WTC11 (cell line): ENCODE measurements around the gene ITM2C.

Experiments
- ETV6 ChIP-seq: sonication (generic); formaldehyde crosslinking; IDR thresholded peaks from 2 replicates; pipeline ENCODE4 v1.8.1; 2022; ENCODE audit warnings: mild to moderate bottlenecking, missing genetic modification reagents
- JUN ChIP-seq: sonication (generic); formaldehyde crosslinking; IDR thresholded peaks from 2 replicates; pipeline ENCODE4 v1.8.0; 2023; ENCODE audit warnings: mild to moderate bottlenecking, missing genetic modification reagents
- NFE2L1 ChIP-seq: sonication (generic); formaldehyde crosslinking; IDR thresholded peaks from 2 replicates; pipeline ENCODE4 v1.8.1; 2023; ENCODE audit warnings: missing genetic modification reagents
- RORB ChIP-seq: fragments of 250-450 bp; sonication (Bioruptor Pico); IDR thresholded peaks from 2 replicates; pipeline ENCODE4 v1.9.0; 2021; ENCODE audit warnings: mild to moderate bottlenecking
- TF ChIP-seq, protein P1 (sequence below): fragments of 200-600 bp; IDR thresholded peaks from 2 replicates; pipeline ENCODE4 v1.8.0; 2022; ENCODE audit warnings: antibody characterized with exemption
- TF ChIP-seq, protein P2 (sequence below): sonication (generic); formaldehyde crosslinking; IDR thresholded peaks from 2 replicates; pipeline ENCODE4 v1.8.1; 2023; ENCODE audit warnings: mild to moderate bottlenecking, missing genetic modification reagents, moderate library complexity
- TF ChIP-seq, protein P3 (sequence below): sonication (generic); formaldehyde crosslinking; IDR thresholded peaks from 2 replicates; pipeline ENCODE4 v1.8.1; 2022; ENCODE audit warnings: low read depth, missing genetic modification reagents, borderline replicate concordance

DNA sequence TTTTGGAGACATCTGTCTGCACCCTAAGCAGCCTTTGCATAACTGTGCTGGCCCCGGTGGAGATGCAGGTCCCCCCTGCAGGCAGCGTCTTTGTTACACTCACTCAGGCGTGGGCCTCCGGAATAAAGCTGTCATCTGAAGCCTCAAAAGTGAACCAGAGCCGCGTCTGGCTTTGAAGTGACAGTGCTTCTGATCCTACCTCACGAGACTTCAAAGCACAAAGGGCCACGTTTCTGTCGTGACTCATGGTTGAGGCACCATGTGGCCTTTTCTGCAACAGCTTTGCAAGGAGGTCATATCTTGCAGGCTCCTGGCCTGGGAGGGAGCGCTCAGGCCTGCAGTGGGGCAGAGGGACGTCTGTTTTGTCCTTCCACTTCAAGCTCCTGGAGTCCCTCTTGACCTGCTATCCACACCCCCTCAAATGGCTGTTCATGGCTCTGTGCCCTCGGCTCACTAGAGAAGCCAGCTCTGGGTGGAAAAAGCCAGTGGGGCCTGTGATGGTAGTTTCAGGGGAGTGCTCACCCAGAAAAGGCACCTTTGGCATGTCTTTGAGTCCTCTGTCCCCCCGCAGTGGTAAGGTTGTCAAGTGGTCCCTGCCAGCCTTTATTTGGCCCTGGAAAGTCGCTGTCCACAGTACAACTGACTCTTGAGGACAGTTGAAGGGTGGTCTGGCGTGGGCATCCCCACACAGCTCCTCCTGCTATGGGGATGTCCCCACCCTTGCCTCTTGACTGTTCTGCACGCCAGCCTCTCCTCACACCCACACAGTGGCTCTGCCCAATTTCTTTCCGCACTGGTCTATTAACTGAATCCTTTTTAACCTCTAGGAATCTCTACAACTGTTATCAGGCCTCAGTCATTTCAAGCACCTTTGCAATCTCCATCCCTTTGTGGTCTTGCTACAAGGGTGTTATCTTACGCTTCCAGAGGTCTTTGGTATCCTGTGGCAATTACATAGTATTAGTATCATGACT is 41.0 kb downstream of the ITM2C start:
- TF ChIP-seq, protein P1, sequence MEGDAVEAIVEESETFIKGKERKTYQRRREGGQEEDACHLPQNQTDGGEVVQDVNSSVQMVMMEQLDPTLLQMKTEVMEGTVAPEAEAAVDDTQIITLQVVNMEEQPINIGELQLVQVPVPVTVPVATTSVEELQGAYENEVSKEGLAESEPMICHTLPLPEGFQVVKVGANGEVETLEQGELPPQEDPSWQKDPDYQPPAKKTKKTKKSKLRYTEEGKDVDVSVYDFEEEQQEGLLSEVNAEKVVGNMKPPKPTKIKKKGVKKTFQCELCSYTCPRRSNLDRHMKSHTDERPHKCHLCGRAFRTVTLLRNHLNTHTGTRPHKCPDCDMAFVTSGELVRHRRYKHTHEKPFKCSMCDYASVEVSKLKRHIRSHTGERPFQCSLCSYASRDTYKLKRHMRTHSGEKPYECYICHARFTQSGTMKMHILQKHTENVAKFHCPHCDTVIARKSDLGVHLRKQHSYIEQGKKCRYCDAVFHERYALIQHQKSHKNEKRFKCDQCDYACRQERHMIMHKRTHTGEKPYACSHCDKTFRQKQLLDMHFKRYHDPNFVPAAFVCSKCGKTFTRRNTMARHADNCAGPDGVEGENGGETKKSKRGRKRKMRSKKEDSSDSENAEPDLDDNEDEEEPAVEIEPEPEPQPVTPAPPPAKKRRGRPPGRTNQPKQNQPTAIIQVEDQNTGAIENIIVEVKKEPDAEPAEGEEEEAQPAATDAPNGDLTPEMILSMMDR = no peak
- TF ChIP-seq RORB (no peak), JUN (CRISPR knock-in tag) (no peak), NFE2L1 (CRISPR knock-in tag) (no peak), ETV6 (no peak)
- TF ChIP-seq, protein P2, sequence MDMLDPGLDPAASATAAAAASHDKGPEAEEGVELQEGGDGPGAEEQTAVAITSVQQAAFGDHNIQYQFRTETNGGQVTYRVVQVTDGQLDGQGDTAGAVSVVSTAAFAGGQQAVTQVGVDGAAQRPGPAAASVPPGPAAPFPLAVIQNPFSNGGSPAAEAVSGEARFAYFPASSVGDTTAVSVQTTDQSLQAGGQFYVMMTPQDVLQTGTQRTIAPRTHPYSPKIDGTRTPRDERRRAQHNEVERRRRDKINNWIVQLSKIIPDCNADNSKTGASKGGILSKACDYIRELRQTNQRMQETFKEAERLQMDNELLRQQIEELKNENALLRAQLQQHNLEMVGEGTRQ (CRISPR knock-in tag) = 0 out of 2 replicates have a peak, but pooled peaks have one; percentile 9
- TF ChIP-seq, protein P3, sequence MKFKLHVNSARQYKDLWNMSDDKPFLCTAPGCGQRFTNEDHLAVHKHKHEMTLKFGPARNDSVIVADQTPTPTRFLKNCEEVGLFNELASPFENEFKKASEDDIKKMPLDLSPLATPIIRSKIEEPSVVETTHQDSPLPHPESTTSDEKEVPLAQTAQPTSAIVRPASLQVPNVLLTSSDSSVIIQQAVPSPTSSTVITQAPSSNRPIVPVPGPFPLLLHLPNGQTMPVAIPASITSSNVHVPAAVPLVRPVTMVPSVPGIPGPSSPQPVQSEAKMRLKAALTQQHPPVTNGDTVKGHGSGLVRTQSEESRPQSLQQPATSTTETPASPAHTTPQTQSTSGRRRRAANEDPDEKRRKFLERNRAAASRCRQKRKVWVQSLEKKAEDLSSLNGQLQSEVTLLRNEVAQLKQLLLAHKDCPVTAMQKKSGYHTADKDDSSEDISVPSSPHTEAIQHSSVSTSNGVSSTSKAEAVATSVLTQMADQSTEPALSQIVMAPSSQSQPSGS = no peak
